Measurements from ENCODE around the gene PHF2.

- TF ChIP-seq CTCF (IDR thresholded peaks at IDR 0.05) (no peak), POLR2A (IDR thresholded peaks at IDR 0.05) (no peak), POLR2AphosphoS5 (IDR thresholded peaks at IDR 0.05) (no peak), EP300 (IDR thresholded peaks at IDR 0.05) (no peak)
These were observed 5.7 kb downstream of the PHF2 start for GRCh38 chr9:93582115-93582514.

Data from sigmoid colon (tissue), 4 donors.